K562 (cell line): ENCODE measurements around the gene COCH. TPM values are rescaled to one million over a fixed set of nuclear protein-coding genes. Genes with fewer than 3 reads are reported as not detected.

Experiments used
- ATAC-seq: fragments of 200-7000 bp; cut with Tn5 transposase; 3 replicates; pipeline ENCODE4 v1.9.1; 2020; ENCODE audit warnings: moderate library complexity
- BruUV-seq: library from RNA; stranded (reverse); fragments of 400-500 nt; replicated peaks from 2 replicates; lab custom pipeline; 2021; lab: Mats Ljungman, UMichigan
- CTCF ChIA-PET: fragments of 300-600 bp; formaldehyde crosslinking; extraction: SDS; loops from one replicate; lab custom pipeline; 2021; ENCODE audit warnings: low intra/inter-chr PET ratio; lab: Yijun Ruan, JAX
- POLR2A ChIA-PET: fragments of 300-600, 350-650 bp; sonication (Branson Sonifier 250); formaldehyde crosslinking; extraction: SDS; loops from one replicate; lab custom pipeline; 2021; ENCODE audit warnings: antibody characterized with exemption, inconsistent platforms; lab: Yijun Ruan, JAX
- DNase-seq, 4 experiments: peaks; one replicate each; pipeline versions ENCODE4 v3.0.0 to v3.0.0-alpha.2; 2011 to 2018; ENCODE audit warnings: low spot score in 3 of 4, mixed read lengths in 3 of 4; ENCODE audit errors: extremely low read depth in 1 of 4
- FAIRE-seq: peaks from 2 replicates; lab custom pipeline; 2011; peaks lifted over from hg19 to GRCh38; lab: Jason Lieb, UNC
- H2AFZ ChIP-seq: 2 replicates; pipeline ENCODE4 v1.6.0; 2011; ENCODE audit warnings: low read depth, low read length, control low read depth, inconsistent platforms
- H3K27ac ChIP-seq: fragments of 200-600 bp; 3 replicates; pipeline ENCODE4 v1.8.0; 2011; ENCODE audit warnings: low read depth, mild to moderate bottlenecking, control low read depth, inconsistent platforms, low read length, moderate library complexity, mixed read lengths; ENCODE audit errors: extremely low read depth
- H3K27me3 ChIP-seq, 2 experiments: fragments of 300-600 bp in 1 of 2; 2 replicates in 1 of 2; 3 replicates in 1 of 2; pipeline versions ENCODE4 v1.6.0 to v1.8.0; 2011; ENCODE audit warnings: inconsistent platforms in 2 of 2, low read length in 2 of 2, mild to moderate bottlenecking in 1 of 2, mixed read lengths in 1 of 2, moderate library complexity in 1 of 2; ENCODE audit not compliant: control insufficient read depth in 2 of 2, insufficient read depth in 2 of 2
- H3K36me3 ChIP-seq: fragments of 300-600 bp; 3 replicates; pipeline ENCODE4 v1.8.0; 2011; ENCODE audit warnings: mild to moderate bottlenecking, low read length, inconsistent platforms; ENCODE audit not compliant: control insufficient read depth, insufficient read depth
- H3K4me1 ChIP-seq, 2 experiments: fragments of 200-600 bp in 1 of 2; replicated peaks in 1 of 2; 2 replicates in 1 of 2; 3 replicates in 1 of 2; pipeline versions ENCODE4 v1.5.1 to v1.8.0; 2011; ENCODE audit warnings: inconsistent platforms in 2 of 2, low read length in 2 of 2, mild to moderate bottlenecking in 1 of 2, mixed read lengths in 1 of 2, moderate library complexity in 1 of 2; ENCODE audit not compliant: control insufficient read depth in 2 of 2, insufficient read depth in 2 of 2
- H3K4me2 ChIP-seq: 2 replicates; pipeline ENCODE4 v1.6.1; 2011; ENCODE audit warnings: low read length, control low read depth, inconsistent platforms, mixed read lengths; ENCODE audit not compliant: insufficient read depth
- H3K4me3 ChIP-seq: fragments of 200-600 bp; sonication (generic), shearing (Covaris generic); 2 replicates; pipeline ENCODE4 v1.5.1; 2016; ENCODE audit warnings: control low read depth, inconsistent platforms
- H3K79me2 ChIP-seq: fragments of 200-600 bp; 3 replicates; pipeline ENCODE4 v1.8.0; 2011; ENCODE audit warnings: low read length, inconsistent platforms; ENCODE audit not compliant: control insufficient read depth, insufficient read depth
- H3K9ac ChIP-seq, 2 experiments: 2 replicates each; pipeline versions ENCODE4 v1.6.0 to v1.6.1; 2011; ENCODE audit warnings: low read depth in 2 of 2, low read length in 2 of 2, control low read depth in 1 of 2, inconsistent platforms in 1 of 2, mild to moderate bottlenecking in 1 of 2, mixed read lengths in 1 of 2; ENCODE audit not compliant: insufficient read depth in 1 of 2
- H3K9me1 ChIP-seq: one replicate; pipeline ENCODE4 v1.6.0; 2011; ENCODE audit warnings: inconsistent platforms, mild to moderate bottlenecking, low read length, moderate library complexity; ENCODE audit not compliant: control insufficient read depth, insufficient read depth
- H3K9me3 ChIP-seq: replicated peaks from 2 replicates; pipeline ENCODE4 v1.5.1; 2011; ENCODE audit warnings: low read depth, low read length, inconsistent platforms; ENCODE audit not compliant: control insufficient read depth, insufficient read depth
- H4K20me1 ChIP-seq: replicated peaks from 2 replicates; pipeline ENCODE4 v1.6.1; 2011; ENCODE audit warnings: low read length, inconsistent platforms, mixed read lengths; ENCODE audit not compliant: control insufficient read depth, insufficient read depth
- HDAC2 ChIP-seq: fragments of 450-650 bp; IDR thresholded peaks from 2 replicates; pipeline ENCODE4 v1.6.1; 2016; ENCODE audit warnings: mild to moderate bottlenecking
- POLR2A ChIP-seq: fragments of 450-650 bp; conservative IDR thresholded peaks from 2 replicates; pipeline ENCODE4 v1.6.1; 2016
- SUPT5H ChIP-seq: fragments of 450-650 bp; IDR thresholded peaks from 2 replicates; pipeline ENCODE4 v1.6.1; 2016
- WGBS: fragments of 100-300 bp; shearing (Covaris generic); methylation state at CpG from one replicate; pipeline ENCODE4 v1.1.6; 2016; ENCODE audit warnings: low coverage, mixed read lengths; ENCODE audit not compliant: insufficient coverage; ENCODE audit errors: missing lambda C conversion rate; 5-methylcytosine and 5-hydroxymethylcytosine counted together
- in situ Hi-C: fragments of 300-500 bp; cut with MboI; formaldehyde crosslinking; loops from 4 replicates; pipeline ENCODE4 v1.15.0; 2018; ENCODE audit warnings: inconsistent platforms, mixed read lengths
- intact Hi-C: fragments of 100-400 bp; cut with micrococcal nuclease; formaldehyde crosslinking; loops from 2 replicates; pipeline ENCODE4 v1.14.2; 2022
- polyA plus RNA-seq, 8 experiments: library from polyadenylated mRNA; depleted of rRNA in 4 of 8; stranded (reverse) in 5 of 8; unstranded in 3 of 8; fragments of >200 nt; fragmentation: Nextera tagmentation in 2 of 8; fragmentation: Illumina TruSeq in 1 of 8; extraction: Ambion mirVana in 2 of 8; extraction: Trizol in 1 of 8; gene quantifications; 2 replicates each; pipeline versions ENCODE4 v1.2.1 to v1.2.3, GENCODE V29; 2011 to 2014; ENCODE audit warnings: inconsistent platforms in 1 of 8, missing spikeins in 1 of 8
- total RNA-seq, 7 experiments: library from RNA; depleted of rRNA in 6 of 7; stranded (reverse); fragments of >200 nt in 6 of 7; fragmentation: Illumina TruSeq in 2 of 7; extraction: Trizol in 2 of 7; gene quantifications; 2 replicates each; pipeline versions ENCODE4 v1.2.1 to v1.2.3, GENCODE V29; 2011 to 2021; ENCODE audit warnings: low replicate concordance in 1 of 7
- TF ChIP-seq, protein P1 (sequence below): fragments of 450-650 bp; IDR thresholded peaks from 2 replicates; pipeline ENCODE4 v1.6.1; 2014; ENCODE audit warnings: low read depth, mild to moderate bottlenecking, moderate library complexity, borderline replicate concordance

COCH gene
- total and polyA plus RNA-seq, 9 of the 15 experiments (the other 6 are each of a cell fraction or from before 2014, with no cell fraction given) = 27.0 to 141 (median 69.3) TPM

DNA sequence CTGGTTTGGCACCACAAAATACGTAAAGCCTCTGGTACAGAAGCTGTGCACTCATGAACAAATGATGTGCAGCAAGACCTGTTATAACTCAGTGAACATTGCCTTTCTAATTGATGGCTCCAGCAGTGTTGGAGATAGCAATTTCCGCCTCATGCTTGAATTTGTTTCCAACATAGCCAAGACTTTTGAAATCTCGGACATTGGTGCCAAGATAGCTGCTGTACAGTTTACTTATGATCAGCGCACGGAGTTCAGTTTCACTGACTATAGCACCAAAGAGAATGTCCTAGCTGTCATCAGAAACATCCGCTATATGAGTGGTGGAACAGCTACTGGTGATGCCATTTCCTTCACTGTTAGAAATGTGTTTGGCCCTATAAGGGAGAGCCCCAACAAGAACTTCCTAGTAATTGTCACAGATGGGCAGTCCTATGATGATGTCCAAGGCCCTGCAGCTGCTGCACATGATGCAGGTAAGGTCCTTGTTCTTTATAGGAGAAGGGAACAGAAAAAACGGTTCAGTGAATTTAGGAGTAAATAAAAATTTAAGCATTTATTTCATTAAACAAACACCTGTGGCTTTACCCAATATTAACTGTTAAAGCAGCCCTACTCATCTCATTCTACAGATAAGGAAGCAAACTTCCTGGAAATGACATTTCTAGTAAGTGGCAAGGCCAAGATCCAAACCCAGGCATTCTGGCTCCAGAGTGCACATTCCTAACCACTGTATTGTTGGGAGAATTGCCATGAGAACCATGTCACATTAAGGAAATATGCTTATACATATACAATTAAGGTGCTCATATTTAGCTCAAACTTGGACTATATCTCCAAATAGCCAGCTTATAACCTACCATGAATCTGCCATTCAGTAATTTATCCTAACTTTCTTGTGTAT, 11.7 kb downstream of the COCH start (continued):
- TF ChIP-seq, protein P1, sequence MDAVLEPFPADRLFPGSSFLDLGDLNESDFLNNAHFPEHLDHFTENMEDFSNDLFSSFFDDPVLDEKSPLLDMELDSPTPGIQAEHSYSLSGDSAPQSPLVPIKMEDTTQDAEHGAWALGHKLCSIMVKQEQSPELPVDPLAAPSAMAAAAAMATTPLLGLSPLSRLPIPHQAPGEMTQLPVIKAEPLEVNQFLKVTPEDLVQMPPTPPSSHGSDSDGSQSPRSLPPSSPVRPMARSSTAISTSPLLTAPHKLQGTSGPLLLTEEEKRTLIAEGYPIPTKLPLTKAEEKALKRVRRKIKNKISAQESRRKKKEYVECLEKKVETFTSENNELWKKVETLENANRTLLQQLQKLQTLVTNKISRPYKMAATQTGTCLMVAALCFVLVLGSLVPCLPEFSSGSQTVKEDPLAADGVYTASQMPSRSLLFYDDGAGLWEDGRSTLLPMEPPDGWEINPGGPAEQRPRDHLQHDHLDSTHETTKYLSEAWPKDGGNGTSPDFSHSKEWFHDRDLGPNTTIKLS = no peak

DNA sequence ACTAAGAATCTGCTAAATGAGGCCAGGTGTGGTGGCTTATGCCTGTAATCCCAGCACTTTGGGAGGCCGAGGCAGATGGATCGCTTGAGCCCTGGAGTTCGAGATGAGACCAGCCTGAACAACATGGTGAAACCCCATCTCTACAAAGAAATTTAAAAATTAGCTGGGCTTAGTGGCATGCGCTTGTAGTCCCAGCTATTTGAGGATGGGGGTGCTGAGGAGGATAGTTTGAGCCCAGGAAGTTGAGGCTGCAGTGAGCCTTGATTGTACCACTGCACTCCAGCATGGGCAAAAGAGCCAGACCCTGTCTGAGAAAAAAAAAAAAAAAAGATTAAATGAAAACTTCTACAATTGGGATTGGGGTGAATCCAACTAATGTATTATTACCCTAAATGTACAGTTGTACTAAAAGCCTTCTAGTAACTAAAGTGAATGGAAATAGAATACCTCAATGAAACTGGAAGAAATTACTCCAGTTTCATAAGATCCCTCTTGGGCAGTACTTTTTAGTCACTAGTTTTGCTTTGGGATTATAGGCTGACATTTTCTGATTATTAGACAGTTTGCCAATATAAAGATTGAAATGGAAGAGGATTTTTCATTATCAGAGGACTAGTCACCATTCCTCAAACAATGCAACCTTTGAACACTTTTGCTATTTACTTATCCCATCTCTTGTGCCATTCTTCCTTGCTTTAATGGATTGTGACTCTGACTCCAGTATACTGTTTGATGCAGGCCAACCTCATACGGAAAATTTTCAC, 14.3 kb downstream of the COCH start:
- BruUV-seq = TSS peak; percentile 19
- 97% methylated on average over 4 of the region's 5 CpGs for WGBS
- POLR2A ChIA-PET = interaction anchor here (1.2 to 1.4 kb wide), 2 partner anchors 10 to 15 kb away, joined by 3 to 6 read pairs; partner anchors contain the start of gene COCH
- H3K4me1 ChIP-seq = peaks cover 0 to 6% of the 10 kb centered on the region in 2 experiments; a peak in 2 of 5 replicates
- H3K79me2 ChIP-seq = no peaks in the 10 kb centered on the region
- H3K4me2 ChIP-seq = no peak overlapping the region
- peak; percentile 51; the same call in 1 of the 2 replicates for TF ChIP-seq POLR2A
- TF ChIP-seq SUPT5H = 0 out of 2 replicates have a peak, but pooled peaks have one; percentile 54
- TF ChIP-seq HDAC2 = no peak
- no peak overlapping the region for H3K4me3 ChIP-seq
- FAIRE-seq = peak; percentile 49
- no peak overlapping the region for H2AFZ ChIP-seq
- no peaks in the 10 kb centered on the region for H3K27me3 ChIP-seq
- peak; percentile 31 for ATAC-seq
- H4K20me1 ChIP-seq = no peaks in the 10 kb centered on the region
- DNase-seq = no peak
- H3K27ac ChIP-seq = no peak overlapping the region
- intact Hi-C loops (no loop called here), in situ Hi-C loops (no loop called here)
- peaks cover 82% of the 10 kb centered on the region for H3K36me3 ChIP-seq
- H3K9me1 ChIP-seq = no peaks in the 10 kb centered on the region
- no peak overlapping the region for H3K9ac ChIP-seq
- no peaks in the 10 kb centered on the region for H3K9me3 ChIP-seq
- CTCF ChIA-PET = no interaction called here
